Duodenal mucosa (tissue), 2 donors: ENCODE measurements around the gene VTI1A.

Experiments used
- H3K27ac ChIP-seq: one replicate; pipeline ENCODE4 v1.7.0; 2013; ENCODE audit warnings: low read depth, low read length
- H3K27me3 ChIP-seq, 2 donors: one replicate each; pipeline ENCODE4 v1.7.0; 2013; ENCODE audit warnings: low read length in 2 of 2, control low read depth in 1 of 2; ENCODE audit not compliant: insufficient read depth in 2 of 2, control insufficient read depth in 1 of 2
- H3K36me3 ChIP-seq, 2 donors: one replicate each; pipeline ENCODE4 v1.7.0; 2013; ENCODE audit warnings: low read length in 2 of 2, control low read depth in 1 of 2; ENCODE audit not compliant: insufficient read depth in 2 of 2, control insufficient read depth in 1 of 2
- H3K4me1 ChIP-seq, 2 donors: one replicate each; pipeline ENCODE4 v1.7.0; 2013; ENCODE audit warnings: low read length in 2 of 2, control low read depth in 1 of 2; ENCODE audit not compliant: insufficient read depth in 2 of 2, control insufficient read depth in 1 of 2
- H3K4me3 ChIP-seq, 2 donors: one replicate each; pipeline ENCODE4 v1.7.0; 2013; ENCODE audit warnings: low read length in 2 of 2, low read depth in 1 of 2
- H3K9ac ChIP-seq, 2 donors: one replicate each; pipeline ENCODE4 v1.7.0; 2013; ENCODE audit warnings: low read length in 2 of 2, low read depth in 1 of 2
- H3K9me3 ChIP-seq, 2 donors: one replicate each; pipeline ENCODE4 v1.7.0; 2013; ENCODE audit warnings: low read length in 2 of 2, control low read depth in 1 of 2; ENCODE audit not compliant: control insufficient read depth in 1 of 2

The VTI1A gene

GRCh38 chr10:112616647-112617046 is 169.6 kb downstream of the VTI1A start:
- Histone ChIP-seq H3K27me3 (no peaks in the 10 kb centered on the region), H3K36me3 (no peaks in the 10 kb centered on the region), H3K4me3 (no peak overlapping the region), H3K27ac (no peak overlapping the region), H3K9me3 (no peaks in the 10 kb centered on the region), H3K4me1 (no peaks in the 10 kb centered on the region), H3K9ac (no peak overlapping the region)

- H3K9ac ChIP-seq: no peak overlapping the region
- H3K27me3 ChIP-seq: no peaks in the 10 kb centered on the region
- no peak overlapping the region for H3K4me3 ChIP-seq
- H3K4me1 ChIP-seq: no peaks in the 10 kb centered on the region
- H3K9me3 ChIP-seq: no peaks in the 10 kb centered on the region
- H3K27ac ChIP-seq: no peak overlapping the region
- H3K36me3 ChIP-seq: no peaks in the 10 kb centered on the region
These were observed 171.8 kb downstream of the VTI1A start for GRCh38 chr10:112618814-112619213.

- Histone ChIP-seq H3K4me1 (no peaks in the 10 kb centered on the region), H3K4me3 (no peak overlapping the region), H3K9ac (no peak overlapping the region), H3K36me3 (no peaks in the 10 kb centered on the region), H3K27me3 (no peaks in the 10 kb centered on the region), H3K27ac (no peak overlapping the region), H3K9me3 (no peaks in the 10 kb centered on the region)
These were observed 172.5 kb downstream of the VTI1A start for GRCh38 chr10:112619556-112619955.

DNA sequence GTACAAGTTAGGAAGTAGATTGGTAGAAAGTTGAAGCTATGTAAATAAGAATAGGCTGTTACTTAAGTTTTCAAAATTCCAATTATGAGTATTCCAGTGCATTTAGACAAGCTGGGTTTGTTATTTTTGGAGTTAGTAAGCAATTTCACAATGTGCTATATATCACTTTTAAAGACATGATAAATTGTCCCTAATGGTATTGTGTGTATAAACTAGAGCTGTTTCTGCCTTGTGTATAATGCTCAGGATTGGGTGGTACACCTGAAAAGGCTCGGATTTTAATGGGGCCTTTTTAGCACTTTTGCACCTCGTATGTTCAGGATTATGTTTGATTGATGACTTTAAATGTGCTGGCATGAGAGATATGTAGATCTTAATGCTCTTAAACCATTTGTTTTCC is 175.8 kb downstream of the VTI1A start:
- Histone ChIP-seq H3K4me1 (no peaks in the 10 kb centered on the region), H3K9me3 (no peaks in the 10 kb centered on the region), H3K4me3 (no peak overlapping the region), H3K27me3 (no peaks in the 10 kb centered on the region), H3K27ac (no peak overlapping the region), H3K36me3 (no peaks in the 10 kb centered on the region), H3K9ac (no peak overlapping the region)

DNA sequence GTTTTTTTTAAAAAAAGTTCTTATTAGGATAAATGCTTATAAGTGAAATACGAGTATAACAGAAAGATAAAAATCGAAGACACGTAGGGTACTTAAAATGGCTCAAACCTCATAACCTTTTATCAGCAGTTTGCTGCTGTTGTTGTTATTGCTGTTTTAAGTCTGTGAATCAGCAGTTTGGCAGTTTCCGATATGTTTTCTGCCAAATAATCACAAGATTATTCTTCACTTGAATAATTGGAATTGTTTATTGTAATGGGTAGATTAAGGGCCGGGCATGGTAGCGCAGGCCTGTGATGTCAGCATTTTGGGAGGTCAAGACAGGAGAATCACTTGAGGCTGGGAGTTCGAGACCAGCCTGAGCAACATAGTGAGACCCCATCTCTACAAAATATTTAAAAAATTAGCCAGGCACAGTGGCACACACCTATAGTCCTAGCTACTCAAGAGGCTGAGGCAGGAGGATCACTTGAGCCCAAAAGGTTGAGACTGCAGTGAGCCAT is 177.6 kb downstream of the VTI1A start:
- no peak overlapping the region for H3K27ac ChIP-seq
- no peaks in the 10 kb centered on the region for H3K4me1 ChIP-seq
- H3K36me3 ChIP-seq: no peaks in the 10 kb centered on the region

GRCh38 chr10:112628951-112629609 is 182.1 kb downstream of the VTI1A start:
- no peak overlapping the region for H3K27ac ChIP-seq
- no peaks in the 10 kb centered on the region for H3K36me3 ChIP-seq
- H3K27me3 ChIP-seq: no peaks in the 10 kb centered on the region
- no peak overlapping the region for H3K4me3 ChIP-seq
- H3K9ac ChIP-seq: no peak overlapping the region
- no peaks in the 10 kb centered on the region for H3K4me1 ChIP-seq
- no peaks in the 10 kb centered on the region for H3K9me3 ChIP-seq

More for the DNA sequence above, 177.6 kb downstream of the VTI1A start:
- Histone ChIP-seq H3K27me3 (no peaks in the 10 kb centered on the region), H3K4me3 (no peak overlapping the region), H3K9me3 (no peaks in the 10 kb centered on the region), H3K9ac (no peak overlapping the region)

DNA sequence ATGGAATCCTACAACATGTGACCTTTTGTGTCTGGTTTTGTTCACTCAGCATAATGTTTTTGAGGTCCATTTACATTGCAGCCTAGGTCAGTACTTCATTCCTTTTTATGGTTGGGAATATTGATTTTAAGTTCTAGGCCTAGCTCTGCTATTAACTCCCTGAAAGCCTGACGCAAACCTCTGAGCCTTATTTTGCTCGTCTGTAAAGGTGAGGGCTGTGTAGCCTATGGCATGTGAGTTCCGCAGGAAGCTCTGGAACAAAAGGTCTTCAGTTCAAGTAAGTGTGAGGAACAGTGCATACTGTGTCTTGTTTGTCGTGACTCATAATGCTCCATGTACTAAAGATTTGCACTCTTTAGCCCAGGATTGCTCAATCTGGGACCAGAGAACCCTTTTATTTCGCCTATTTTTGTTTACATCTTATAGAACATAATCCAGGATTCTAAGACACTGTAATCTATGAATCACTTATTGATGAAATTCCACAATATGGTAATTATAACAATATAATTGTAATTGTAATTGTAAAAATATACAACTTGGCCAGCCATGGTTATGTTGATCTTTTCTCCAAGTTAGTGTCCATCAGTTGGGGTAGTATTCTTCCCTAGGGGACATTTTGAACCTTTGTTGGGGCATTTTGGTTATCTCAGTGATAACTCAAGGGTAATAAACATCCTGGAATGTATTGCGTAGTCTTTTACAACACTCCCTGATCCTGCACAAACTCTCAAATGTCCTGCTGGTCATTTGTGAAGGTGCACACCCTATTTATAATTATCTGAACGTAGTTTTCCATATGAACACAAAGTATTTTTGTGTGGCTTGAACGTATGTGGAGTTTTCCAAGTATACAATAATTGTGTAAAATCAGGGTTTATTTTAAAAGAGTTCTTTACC is 184.7 kb downstream of the VTI1A start:
- Histone ChIP-seq H3K9ac (no peak overlapping the region), H3K4me3 (no peak overlapping the region), H3K4me1 (no peaks in the 10 kb centered on the region), H3K9me3 (no peaks in the 10 kb centered on the region), H3K27me3 (no peaks in the 10 kb centered on the region), H3K27ac (no peak overlapping the region), H3K36me3 (no peaks in the 10 kb centered on the region)

- no peaks in the 10 kb centered on the region for H3K27me3 ChIP-seq
- no peak overlapping the region for H3K27ac ChIP-seq
- H3K36me3 ChIP-seq: no peaks in the 10 kb centered on the region
- no peaks in the 10 kb centered on the region for H3K9me3 ChIP-seq
- no peak overlapping the region for H3K4me3 ChIP-seq
- no peak overlapping the region for H3K9ac ChIP-seq
- no peaks in the 10 kb centered on the region for H3K4me1 ChIP-seq
These were observed 187.2 kb downstream of the VTI1A start for GRCh38 chr10:112634096-112634830.

GRCh38 chr10:112637901-112638300 is 190.9 kb downstream of the VTI1A start:
- Histone ChIP-seq H3K27me3 (no peaks in the 10 kb centered on the region), H3K36me3 (no peaks in the 10 kb centered on the region), H3K9ac (no peak overlapping the region), H3K4me1 (no peaks in the 10 kb centered on the region), H3K4me3 (no peak overlapping the region), H3K9me3 (no peaks in the 10 kb centered on the region), H3K27ac (no peak overlapping the region)

DNA sequence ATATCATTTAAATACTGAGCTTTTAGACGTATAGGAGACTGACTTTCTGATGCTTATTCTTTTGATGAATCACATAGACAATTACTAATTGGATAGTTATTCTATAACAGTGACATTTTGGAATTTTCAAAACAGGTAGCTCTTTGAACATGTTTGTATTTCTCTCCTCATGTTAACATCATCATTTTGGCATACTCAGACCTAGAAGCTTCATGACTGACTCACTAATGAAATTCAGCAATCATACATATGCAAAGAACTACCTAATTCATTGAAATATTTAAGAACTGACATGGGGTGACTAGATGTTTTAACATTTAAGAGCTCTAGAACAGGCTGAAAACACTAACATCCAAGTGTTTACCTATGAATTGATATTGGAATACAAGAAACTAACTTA is 192.3 kb downstream of the VTI1A start:
- H3K27ac ChIP-seq: no peak overlapping the region
- H3K4me1 ChIP-seq: no peaks in the 10 kb centered on the region

More for the DNA sequence above, 192.3 kb downstream of the VTI1A start:
- H3K27me3 ChIP-seq: no peaks in the 10 kb centered on the region
- no peaks in the 10 kb centered on the region for H3K9me3 ChIP-seq
- no peaks in the 10 kb centered on the region for H3K36me3 ChIP-seq
- H3K4me3 ChIP-seq: no peak overlapping the region
- no peak overlapping the region for H3K9ac ChIP-seq
